Osteoblast (primary cell): ENCODE data around the gene RSPH9. TPM values are rescaled to one million over a fixed set of nuclear protein-coding genes. Genes with fewer than 3 reads are reported as not detected.

Source experiments
- DNase-seq: peaks from one replicate; pipeline ENCODE4 v3.0.0; 2011; ENCODE audit warnings: low spot score, mixed read lengths; ENCODE audit not compliant: insufficient read length; ENCODE audit errors: missing footprints
- H2AFZ ChIP-seq: 2 replicates; pipeline ENCODE4 v1.6.0; 2011; ENCODE audit warnings: mild to moderate bottlenecking, low read length
- H3K27ac ChIP-seq: 2 replicates; pipeline ENCODE4 v1.5.1; 2011; ENCODE audit warnings: mild to moderate bottlenecking, low read depth, low read length, moderate library complexity
- H3K27me3 ChIP-seq: 2 replicates; pipeline ENCODE4 v1.6.0; 2012; ENCODE audit warnings: mild to moderate bottlenecking, control low read depth, inconsistent platforms, low read length, moderate library complexity; ENCODE audit not compliant: insufficient read depth
- H3K36me3 ChIP-seq: 2 replicates; pipeline ENCODE4 v1.5.1; 2011; ENCODE audit warnings: mild to moderate bottlenecking, low read length, control low read depth, moderate library complexity; ENCODE audit not compliant: insufficient read depth
- H3K4me1 ChIP-seq: 2 replicates; pipeline ENCODE4 v1.5.1; 2011; ENCODE audit warnings: mild to moderate bottlenecking, low read length, control low read depth, moderate library complexity; ENCODE audit not compliant: insufficient read depth
- H3K4me2 ChIP-seq: 2 replicates; pipeline ENCODE4 v1.6.0; 2011; ENCODE audit warnings: mild to moderate bottlenecking, low read length; ENCODE audit not compliant: insufficient read depth
- H3K4me3 ChIP-seq: fragments of 200-600 bp; sonication (generic); 3 replicates; pipeline ENCODE4 v1.5.1; 2012; ENCODE audit warnings: mild to moderate bottlenecking, low read length, inconsistent platforms; ENCODE audit not compliant: insufficient read depth
- H3K79me2 ChIP-seq: 2 replicates; pipeline ENCODE4 v1.6.0; 2012; ENCODE audit warnings: mild to moderate bottlenecking, low read length, control low read depth, inconsistent platforms; ENCODE audit not compliant: insufficient read depth
- H3K9me3 ChIP-seq: 2 replicates; pipeline ENCODE4 v1.5.1; 2011; ENCODE audit warnings: low read depth, low read length, control low read depth
- H4K20me1 ChIP-seq: 2 replicates; pipeline ENCODE4 v1.6.0; 2012; ENCODE audit warnings: mild to moderate bottlenecking, low read length, control low read depth; ENCODE audit not compliant: insufficient read depth
- total RNA-seq: library from RNA; depleted of rRNA; stranded (reverse); fragments of >200 nt; gene quantifications from 2 replicates; pipeline ENCODE4 v1.2.3, GENCODE V29; 2012
- TF ChIP-seq, protein P1 (sequence below): IDR thresholded peaks from 2 replicates; pipeline ENCODE4 v1.5.1; 2011; ENCODE audit warnings: mild to moderate bottlenecking, low read depth, low read length, moderate library complexity; ENCODE audit errors: extremely low read depth

The RSPH9 gene
- total RNA-seq, 1 donor = 0.36 TPM

DNA sequence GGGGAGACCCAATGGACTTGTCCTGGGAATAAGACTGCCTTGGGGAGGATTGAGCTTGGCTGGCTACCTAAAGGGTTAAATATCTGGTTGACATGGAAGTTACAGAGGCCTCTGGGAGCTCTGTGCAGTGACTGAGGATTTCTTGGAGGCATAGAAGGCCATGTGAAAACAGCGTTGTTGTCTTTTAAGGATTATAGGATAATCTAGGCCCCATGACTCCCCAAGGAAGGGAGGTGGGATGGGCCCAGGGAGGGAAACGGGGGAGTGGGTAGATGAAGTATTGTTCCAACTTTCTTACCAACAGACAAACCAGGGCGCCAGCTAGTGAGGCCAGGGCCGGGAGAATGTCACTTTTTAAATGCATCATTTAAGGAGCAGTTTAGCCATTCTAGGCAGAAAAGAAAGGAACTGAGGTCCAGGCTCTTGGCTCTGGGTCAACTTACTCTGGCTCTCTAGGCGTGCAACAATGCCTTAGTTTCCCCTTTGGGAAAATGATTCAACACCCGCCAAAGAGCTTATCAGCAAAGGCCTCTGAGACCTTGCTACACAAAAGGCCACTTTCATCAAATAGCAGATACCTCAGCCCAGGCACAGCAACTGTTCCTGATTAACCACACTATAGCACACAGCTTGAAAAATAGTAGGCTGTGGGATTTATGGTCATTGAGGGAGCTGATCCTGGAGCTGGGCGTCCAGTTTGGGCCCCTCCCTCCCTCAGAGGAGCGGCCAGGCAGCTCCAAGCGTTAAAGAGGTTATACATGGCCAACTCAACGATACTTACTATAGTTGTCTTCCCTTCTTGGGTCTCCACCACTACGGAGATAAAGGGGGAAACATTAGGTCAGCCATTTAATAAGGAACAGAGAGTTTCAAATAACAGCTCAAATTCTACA lies 35.7 kb downstream of the RSPH9 start:
- Histone ChIP-seq H3K27me3 (no peaks in the 10 kb centered on the region), H3K27ac (no peak overlapping the region), H3K9me3 (no peaks in the 10 kb centered on the region), H4K20me1 (peaks cover 34% of the 10 kb centered on the region), H3K79me2 (peaks cover 49% of the 10 kb centered on the region), H3K36me3 (peaks cover 41% of the 10 kb centered on the region), H2AFZ (no peak overlapping the region), H3K4me2 (no peak overlapping the region), H3K4me3 (no peak overlapping the region), H3K4me1 (no peaks in the 10 kb centered on the region)
- no peak for DNase-seq
- TF ChIP-seq, protein P1, sequence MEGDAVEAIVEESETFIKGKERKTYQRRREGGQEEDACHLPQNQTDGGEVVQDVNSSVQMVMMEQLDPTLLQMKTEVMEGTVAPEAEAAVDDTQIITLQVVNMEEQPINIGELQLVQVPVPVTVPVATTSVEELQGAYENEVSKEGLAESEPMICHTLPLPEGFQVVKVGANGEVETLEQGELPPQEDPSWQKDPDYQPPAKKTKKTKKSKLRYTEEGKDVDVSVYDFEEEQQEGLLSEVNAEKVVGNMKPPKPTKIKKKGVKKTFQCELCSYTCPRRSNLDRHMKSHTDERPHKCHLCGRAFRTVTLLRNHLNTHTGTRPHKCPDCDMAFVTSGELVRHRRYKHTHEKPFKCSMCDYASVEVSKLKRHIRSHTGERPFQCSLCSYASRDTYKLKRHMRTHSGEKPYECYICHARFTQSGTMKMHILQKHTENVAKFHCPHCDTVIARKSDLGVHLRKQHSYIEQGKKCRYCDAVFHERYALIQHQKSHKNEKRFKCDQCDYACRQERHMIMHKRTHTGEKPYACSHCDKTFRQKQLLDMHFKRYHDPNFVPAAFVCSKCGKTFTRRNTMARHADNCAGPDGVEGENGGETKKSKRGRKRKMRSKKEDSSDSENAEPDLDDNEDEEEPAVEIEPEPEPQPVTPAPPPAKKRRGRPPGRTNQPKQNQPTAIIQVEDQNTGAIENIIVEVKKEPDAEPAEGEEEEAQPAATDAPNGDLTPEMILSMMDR = no peak

DNA sequence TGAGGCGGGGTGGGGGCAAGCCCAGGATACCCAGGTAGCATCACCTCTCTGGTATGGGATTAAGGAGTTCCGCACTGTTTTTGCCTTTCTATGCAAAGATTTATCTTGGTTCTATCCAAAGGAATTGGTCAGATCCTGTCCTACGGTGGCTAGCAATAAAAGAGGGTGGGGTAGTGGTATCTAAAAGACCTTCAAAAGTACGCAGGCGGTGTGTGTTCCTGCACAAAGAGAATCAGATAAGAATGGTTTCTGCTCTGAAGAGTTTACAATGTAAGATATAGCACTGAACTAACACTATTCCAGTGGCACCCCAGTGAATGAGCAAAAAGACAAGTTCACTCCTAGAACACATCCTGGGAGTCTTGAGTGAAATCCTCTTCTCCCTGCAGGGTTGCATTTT lies 36.5 kb downstream of the RSPH9 start:
- Histone ChIP-seq H3K4me3 (no peak overlapping the region), H3K27me3 (no peaks in the 10 kb centered on the region), H2AFZ (no peak overlapping the region), H3K9me3 (no peaks in the 10 kb centered on the region), H3K4me2 (no peak overlapping the region), H3K4me1 (peaks cover under 1% of the 10 kb centered on the region), H4K20me1 (peaks cover 34% of the 10 kb centered on the region), H3K79me2 (peaks cover 57% of the 10 kb centered on the region), H3K36me3 (peaks cover 35% of the 10 kb centered on the region), H3K27ac (no peak overlapping the region)
- no peak for DNase-seq
- TF ChIP-seq, protein P1 = no peak

DNA sequence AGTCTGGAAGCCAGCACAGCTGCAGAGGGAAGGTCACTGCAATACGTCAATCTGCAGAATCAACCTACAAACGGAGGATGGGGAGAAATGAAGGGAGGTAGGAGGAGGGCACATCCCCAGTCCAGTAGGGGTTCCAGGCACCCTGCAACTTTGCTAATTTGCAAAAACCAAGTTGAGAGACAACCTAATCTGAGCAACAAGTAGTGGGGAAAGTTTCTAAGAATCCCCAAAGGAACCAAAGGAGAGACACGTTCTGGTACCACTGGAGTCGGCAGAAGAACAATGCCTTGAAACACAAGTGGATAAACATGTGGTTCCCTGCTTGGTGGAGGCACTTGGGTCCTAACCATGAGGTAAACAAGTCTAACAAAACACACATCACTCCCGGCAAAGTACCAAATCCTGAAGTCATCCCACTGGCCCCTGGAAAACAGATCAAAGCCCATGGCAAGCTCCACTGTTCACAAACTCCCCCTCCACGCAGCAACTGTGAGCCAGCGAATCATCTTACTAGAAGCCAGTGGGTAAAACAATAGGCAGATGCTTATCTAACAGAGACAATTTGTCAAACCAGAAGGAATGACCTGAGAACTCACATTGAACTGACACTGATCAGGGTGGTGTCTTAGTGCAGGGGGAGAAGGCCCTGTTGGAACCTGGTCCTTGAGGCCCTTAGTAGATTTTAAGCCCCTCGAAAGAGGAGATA lies 38.0 kb downstream of the RSPH9 start:
- TF ChIP-seq, protein P1 = no peak
- H3K27me3 ChIP-seq = no peaks in the 10 kb centered on the region
- no peak overlapping the region for H3K4me3 ChIP-seq
- no peak overlapping the region for H3K27ac ChIP-seq
- DNase-seq = no peak
- no peak overlapping the region for H2AFZ ChIP-seq
- H3K4me2 ChIP-seq = no peak overlapping the region
- peaks cover 7% of the 10 kb centered on the region for H3K4me1 ChIP-seq
- no peaks in the 10 kb centered on the region for H3K9me3 ChIP-seq
- H3K36me3 ChIP-seq = peaks cover 20% of the 10 kb centered on the region
- H3K79me2 ChIP-seq = peaks cover 71% of the 10 kb centered on the region
- peaks cover 36% of the 10 kb centered on the region for H4K20me1 ChIP-seq
